Measurements from ENCODE around the gene SLC18A2.

GRCh38 chr10:117248750-117249465 lies 8.0 kb downstream of the SLC18A2 start:
- TF ChIP-seq, protein P1, sequence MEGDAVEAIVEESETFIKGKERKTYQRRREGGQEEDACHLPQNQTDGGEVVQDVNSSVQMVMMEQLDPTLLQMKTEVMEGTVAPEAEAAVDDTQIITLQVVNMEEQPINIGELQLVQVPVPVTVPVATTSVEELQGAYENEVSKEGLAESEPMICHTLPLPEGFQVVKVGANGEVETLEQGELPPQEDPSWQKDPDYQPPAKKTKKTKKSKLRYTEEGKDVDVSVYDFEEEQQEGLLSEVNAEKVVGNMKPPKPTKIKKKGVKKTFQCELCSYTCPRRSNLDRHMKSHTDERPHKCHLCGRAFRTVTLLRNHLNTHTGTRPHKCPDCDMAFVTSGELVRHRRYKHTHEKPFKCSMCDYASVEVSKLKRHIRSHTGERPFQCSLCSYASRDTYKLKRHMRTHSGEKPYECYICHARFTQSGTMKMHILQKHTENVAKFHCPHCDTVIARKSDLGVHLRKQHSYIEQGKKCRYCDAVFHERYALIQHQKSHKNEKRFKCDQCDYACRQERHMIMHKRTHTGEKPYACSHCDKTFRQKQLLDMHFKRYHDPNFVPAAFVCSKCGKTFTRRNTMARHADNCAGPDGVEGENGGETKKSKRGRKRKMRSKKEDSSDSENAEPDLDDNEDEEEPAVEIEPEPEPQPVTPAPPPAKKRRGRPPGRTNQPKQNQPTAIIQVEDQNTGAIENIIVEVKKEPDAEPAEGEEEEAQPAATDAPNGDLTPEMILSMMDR (IDR thresholded peaks at IDR 0.05; ENCODE audit: low read depth, low read length) = no peak
- TF ChIP-seq EZH2phosphoT487 (IDR thresholded peaks at IDR 0.05; ENCODE audit: low read depth) = no peak
